SK-N-SH treated with all-trans-retinoic acid at 6 μM for 48 hours (cell line): ENCODE results near the gene CSNK2B.

Experiments used
- CSDC2 ChIP-seq: fragments of 250-450 bp; sonication (Bioruptor Pico); IDR thresholded peaks from 2 replicates; pipeline ENCODE4 v1.5.0; 2020; ENCODE audit warnings: mild to moderate bottlenecking, moderate library complexity
- ZFP3 ChIP-seq: fragments of 250-450 bp; sonication (Bioruptor Pico); IDR thresholded peaks from 2 replicates; pipeline ENCODE4 v1.5.0; 2020; ENCODE audit warnings: mild to moderate bottlenecking, moderate library complexity
- ZNF70 ChIP-seq: fragments of 450-650 bp; formaldehyde crosslinking; IDR thresholded peaks from 2 replicates; pipeline ENCODE4 v1.5.0; 2020; ENCODE audit warnings: mild to moderate bottlenecking, moderate library complexity

DNA sequence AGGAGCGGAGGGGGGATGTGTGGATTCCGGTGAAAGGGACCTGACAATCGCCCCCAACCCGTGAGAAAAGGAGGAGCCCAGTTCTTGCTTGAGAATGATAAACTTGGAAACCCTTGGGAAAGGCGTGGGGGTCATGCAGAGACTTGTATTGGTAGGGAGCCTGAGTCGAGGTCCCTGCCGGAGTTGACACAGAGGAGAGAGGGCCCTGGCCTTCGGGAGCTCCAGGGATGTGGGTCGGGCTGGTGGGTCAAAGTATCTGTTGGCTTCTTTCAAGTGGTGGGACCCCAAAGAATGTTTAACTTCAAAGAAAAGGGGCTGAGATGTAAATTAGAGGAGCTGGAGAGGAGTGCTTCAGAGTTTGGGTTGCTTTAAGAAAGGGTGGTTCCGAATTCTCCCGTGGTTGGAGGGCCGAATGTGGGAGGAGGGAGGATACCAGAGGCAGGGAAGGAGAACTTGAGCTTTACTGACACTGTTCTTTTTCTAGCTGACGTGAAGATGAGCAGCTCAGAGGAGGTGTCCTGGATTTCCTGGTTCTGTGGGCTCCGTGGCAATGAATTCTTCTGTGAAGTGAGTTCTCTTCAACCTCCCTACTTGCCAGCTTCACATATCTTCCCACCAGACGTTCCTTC, 571 bp downstream of the CSNK2B start:
- TF ChIP-seq CSDC2 (CRISPR knock-in tag), result no peak
- no peak for TF ChIP-seq ZFP3 (CRISPR knock-in tag)
- no peak for TF ChIP-seq ZNF70
